HCT116 (cell line): Measurements from ENCODE around the gene EGFR. TPM values are rescaled to one million over a fixed set of nuclear protein-coding genes. Genes with fewer than 3 reads are reported as not detected.

Experiments used
- ATAC-seq: fragments of 200-7000 bp; cut with Tn5 transposase; 2 replicates; pipeline ENCODE4 v1.9.1; 2020; ENCODE audit warnings: mild to moderate bottlenecking, moderate library complexity
- BruUV-seq: library from RNA; stranded (reverse); fragments of 400-500 nt; replicated peaks from 2 replicates; lab custom pipeline; 2021; lab: Mats Ljungman, UMichigan
- CTCF ChIA-PET: fragments of 300-600 bp; sonication (Branson Sonifier 250); formaldehyde crosslinking; loops from one replicate; lab custom pipeline; 2021; ENCODE audit warnings: antibody characterized with exemption; lab: Charles Lee
- POLR2A ChIA-PET: fragments of 300-600, 350-600 bp; sonication (Branson Sonifier 250); formaldehyde crosslinking; loops from one replicate; lab custom pipeline; 2021; ENCODE audit warnings: antibody characterized with exemption; lab: Charles Lee
- RAD21 ChIA-PET, 2 experiments: fragments of 300-600 bp; sonication (Branson Sonifier 250); formaldehyde crosslinking; loops; one replicate each; lab custom pipeline; 2023; ENCODE audit warnings: low total read pairs in 2 of 2; ENCODE audit not compliant: uncharacterized antibody in 2 of 2, unreplicated experiment in 2 of 2, low non-redundant PET in 1 of 2; lab: Charles Lee
- DNase-seq: peaks from one replicate; pipeline ENCODE4 v3.0.0-alpha.2; 2010; ENCODE audit warnings: low read depth, low spot score
- H2AFZ ChIP-seq: fragments of 200-600 bp; shearing (Covaris generic), sonication (generic); 2 replicates; pipeline ENCODE4 v1.6.1; 2017; ENCODE audit warnings: low read depth, mixed run types, mixed read lengths, antibody characterized with exemption, low read length; ENCODE audit not compliant: poor library complexity, severe bottlenecking
- H3K27ac ChIP-seq: 2 replicates; pipeline ENCODE4 v1.5.1; 2012; ENCODE audit warnings: low read depth, low read length
- H3K27me3 ChIP-seq: fragments of 200-600 bp; sonication (generic); 2 replicates; pipeline ENCODE4 v1.6.1; 2016; ENCODE audit warnings: mixed run types, low read length, mixed read lengths; ENCODE audit not compliant: insufficient read depth
- H3K36me3 ChIP-seq, 2 experiments: fragments of 200-500 bp in 1 of 2; fragments of 200-600 bp in 1 of 2; sonication (Bioruptor generic) in 1 of 2; sonication (generic) in 1 of 2; 2 replicates each; pipeline versions ENCODE4 v1.5.1 to v1.6.1; 2014 to 2016; ENCODE audit warnings: low read length in 2 of 2, inconsistent platforms in 1 of 2, mixed read lengths in 1 of 2, mixed run types in 1 of 2; ENCODE audit not compliant: insufficient read depth in 2 of 2, control insufficient read depth in 1 of 2
- H3K4me1 ChIP-seq, 2 experiments: fragments of 200-600 bp in 1 of 2; sonication (generic) in 1 of 2; 2 replicates each; pipeline versions ENCODE4 v1.5.1 to v1.6.1; 2012 to 2017; ENCODE audit warnings: low read length in 2 of 2, inconsistent platforms in 1 of 2, mild to moderate bottlenecking in 1 of 2, mixed read lengths in 1 of 2, mixed run types in 1 of 2, moderate library complexity in 1 of 2; ENCODE audit not compliant: insufficient read depth in 2 of 2, control insufficient read depth in 1 of 2
- H3K4me2 ChIP-seq: fragments of 200-600 bp; sonication (generic); 2 replicates; pipeline ENCODE4 v1.6.1; 2017; ENCODE audit warnings: mixed run types, low read length, mixed read lengths
- H3K4me3 ChIP-seq, 2 experiments: fragments of 200-600 bp in 1 of 2; sonication (generic) in 1 of 2; replicated peaks in 1 of 2; 2 replicates each; pipeline ENCODE4 v1.5.1; 2011 to 2016; ENCODE audit warnings: low read length in 2 of 2, control low read depth in 1 of 2, low read depth in 1 of 2, mild to moderate bottlenecking in 1 of 2, mixed read lengths in 1 of 2, mixed run types in 1 of 2
- H3K79me2 ChIP-seq: fragments of 200-600 bp; sonication (generic); 2 replicates; pipeline ENCODE4 v1.6.1; 2017; ENCODE audit warnings: mild to moderate bottlenecking, mixed run types, low read length, moderate library complexity, mixed read lengths; ENCODE audit not compliant: insufficient read depth
- H3K9ac ChIP-seq: fragments of 200-600 bp; sonication (generic); 2 replicates; pipeline ENCODE4 v1.6.1; 2016; ENCODE audit warnings: low read length, mixed read lengths
- H3K9me2 ChIP-seq: fragments of 200-600 bp; sonication (generic), shearing (Covaris generic); 2 replicates; pipeline ENCODE4 v1.6.1; 2017; ENCODE audit warnings: mixed run types, mild to moderate bottlenecking, moderate library complexity; ENCODE audit not compliant: insufficient read depth
- H3K9me3 ChIP-seq, 2 experiments: fragments of 200-500 bp in 1 of 2; fragments of 200-600 bp in 1 of 2; sonication (Bioruptor generic) in 1 of 2; sonication (generic) in 1 of 2; 2 replicates each; pipeline ENCODE4 v1.6.1; 2014 to 2017; ENCODE audit warnings: low read length in 2 of 2, mixed read lengths in 2 of 2, inconsistent platforms in 1 of 2, low read depth in 1 of 2, mild to moderate bottlenecking in 1 of 2, mixed run types in 1 of 2, moderate library complexity in 1 of 2; ENCODE audit not compliant: control insufficient read depth in 1 of 2, insufficient read depth in 1 of 2
- H4K20me1 ChIP-seq: fragments of 200-600 bp; sonication (generic), shearing (Covaris generic); 2 replicates; pipeline ENCODE4 v1.6.1; 2017; ENCODE audit warnings: mixed run types, mild to moderate bottlenecking, moderate library complexity; ENCODE audit not compliant: insufficient read depth
- CBX3 ChIP-seq: IDR thresholded peaks from 2 replicates; pipeline ENCODE4 v1.6.1; 2012; ENCODE audit warnings: low read depth
- ELF1 ChIP-seq: IDR thresholded peaks from 2 replicates; pipeline ENCODE4 v1.6.1; 2012; ENCODE audit warnings: low read depth, borderline replicate concordance
- EZH2 ChIP-seq: fragments of 200-600 bp; sonication (generic); IDR thresholded peaks from 2 replicates; pipeline ENCODE4 v1.6.1; 2017; ENCODE audit warnings: antibody characterized with exemption, mixed run types
- EZH2phosphoT487 ChIP-seq: fragments of 200-600 bp; IDR thresholded peaks from 2 replicates; pipeline ENCODE4 v1.6.1; 2018; ENCODE audit warnings: antibody characterized with exemption, borderline replicate concordance
- FOSL1 ChIP-seq: IDR thresholded peaks from 2 replicates; pipeline ENCODE4 v1.6.1; 2012; ENCODE audit warnings: low read depth
- JUND ChIP-seq: IDR thresholded peaks from 2 replicates; pipeline ENCODE4 v1.6.1; 2012
- POLR2AphosphoS5 ChIP-seq: IDR thresholded peaks from 2 replicates; pipeline ENCODE4 v1.6.1; 2011; ENCODE audit warnings: mild to moderate bottlenecking, low read depth, low read length, moderate library complexity
- RAD21 ChIP-seq: IDR thresholded peaks from 2 replicates; pipeline ENCODE4 v1.6.1; 2012; ENCODE audit warnings: low read depth, mild to moderate bottlenecking
- SIN3A ChIP-seq: IDR thresholded peaks from 2 replicates; pipeline ENCODE4 v1.6.1; 2012; ENCODE audit warnings: low read depth
- SP1 ChIP-seq: IDR thresholded peaks from 2 replicates; pipeline ENCODE4 v1.6.1; 2012; ENCODE audit warnings: low read depth
- SRF ChIP-seq: IDR thresholded peaks from 2 replicates; pipeline ENCODE4 v1.6.1; 2012; ENCODE audit warnings: low read depth
- TCF7L2 ChIP-seq: IDR thresholded peaks from 2 replicates; pipeline ENCODE4 v1.7.0; 2011; ENCODE audit warnings: borderline replicate concordance, inconsistent platforms; ENCODE audit not compliant: insufficient read depth, insufficient read length; ENCODE audit errors: extremely low read depth
- YY1 ChIP-seq: IDR thresholded peaks from 2 replicates; pipeline ENCODE4 v1.6.1; 2011; ENCODE audit warnings: low read length, low read depth, moderate library complexity, mild to moderate bottlenecking; ENCODE audit not compliant: insufficient replicate concordance; ENCODE audit errors: extremely low read depth
- ZFX ChIP-seq: fragments of 450-650 bp; IDR thresholded peaks from 2 replicates; pipeline ENCODE4 v1.6.1; 2017
- ZNF274 ChIP-seq: fragments of 200-500 bp; sonication (Bioruptor generic); IDR thresholded peaks from 2 replicates; pipeline ENCODE4 v1.6.1; 2014; ENCODE audit warnings: mild to moderate bottlenecking, low read depth, low read length, inconsistent platforms
- intact Hi-C: fragments of 100-400 bp; cut with micrococcal nuclease; formaldehyde crosslinking; loops from 2 replicates; pipeline ENCODE4 v1.10.0; 2022
- total RNA-seq: library from RNA; stranded (reverse); gene quantifications from one replicate; pipeline ENCODE4 v1.2.1, GENCODE V29; 2021; ENCODE audit not compliant: unreplicated experiment
- TF ChIP-seq, protein P1 (sequence below): IDR thresholded peaks from 2 replicates; pipeline ENCODE4 v1.6.1; 2011; ENCODE audit warnings: mild to moderate bottlenecking, low read length, moderate library complexity; ENCODE audit not compliant: insufficient replicate concordance; ENCODE audit errors: extremely low read depth
- TF ChIP-seq, protein P2 (sequence below), 3 experiments: fragments of 200-600 bp in 1 of 3; sonication (generic) in 1 of 3; IDR thresholded peaks in 2 of 3; conservative IDR thresholded peaks in 1 of 3; 2 replicates each; pipeline ENCODE4 v1.5.1; 2012 to 2017; ENCODE audit warnings: low read depth in 2 of 3, low read length in 2 of 3, antibody characterized with exemption in 1 of 3, borderline replicate concordance in 1 of 3, control low read depth in 1 of 3, mild to moderate bottlenecking in 1 of 3, mixed read lengths in 1 of 3, mixed run types in 1 of 3, moderate library complexity in 1 of 3; ENCODE audit not compliant: insufficient read depth in 1 of 3
- TF ChIP-seq, protein P3 (sequence below): IDR thresholded peaks from 2 replicates; pipeline ENCODE4 v1.6.1; 2012
- TF ChIP-seq, protein P4 (sequence below): IDR thresholded peaks from 2 replicates; pipeline ENCODE4 v1.6.1; 2012

Gene EGFR
- total RNA-seq, 1 experiment from 2014 or later = 71.5 TPM

DNA sequence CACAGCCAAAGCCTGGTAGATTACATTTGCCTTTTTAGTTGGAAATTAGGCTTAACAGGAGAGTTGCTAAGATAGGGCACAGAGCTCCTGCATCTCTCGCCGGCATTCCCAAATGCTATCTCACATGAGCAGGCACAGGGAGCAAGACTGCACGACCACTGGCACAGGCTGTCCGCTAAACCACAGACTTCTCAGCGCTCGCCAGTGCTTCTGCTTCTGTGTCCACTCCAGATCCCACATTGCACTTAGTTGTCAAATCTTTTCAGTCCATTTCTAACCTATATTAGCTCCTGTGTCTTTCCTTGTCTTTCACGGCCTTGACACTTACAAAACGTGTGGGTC lies 138.9 kb downstream of the EGFR start:
- H2AFZ ChIP-seq = no peak overlapping the region
- ChIA-PET POLR2A (no interaction called here), CTCF (no interaction called here), RAD21 (no interaction called here)
- TF ChIP-seq CBX3 = no peak
- TF ChIP-seq SIN3A = no peak
- TF ChIP-seq ELF1 = no peak
- TF ChIP-seq, protein P1, sequence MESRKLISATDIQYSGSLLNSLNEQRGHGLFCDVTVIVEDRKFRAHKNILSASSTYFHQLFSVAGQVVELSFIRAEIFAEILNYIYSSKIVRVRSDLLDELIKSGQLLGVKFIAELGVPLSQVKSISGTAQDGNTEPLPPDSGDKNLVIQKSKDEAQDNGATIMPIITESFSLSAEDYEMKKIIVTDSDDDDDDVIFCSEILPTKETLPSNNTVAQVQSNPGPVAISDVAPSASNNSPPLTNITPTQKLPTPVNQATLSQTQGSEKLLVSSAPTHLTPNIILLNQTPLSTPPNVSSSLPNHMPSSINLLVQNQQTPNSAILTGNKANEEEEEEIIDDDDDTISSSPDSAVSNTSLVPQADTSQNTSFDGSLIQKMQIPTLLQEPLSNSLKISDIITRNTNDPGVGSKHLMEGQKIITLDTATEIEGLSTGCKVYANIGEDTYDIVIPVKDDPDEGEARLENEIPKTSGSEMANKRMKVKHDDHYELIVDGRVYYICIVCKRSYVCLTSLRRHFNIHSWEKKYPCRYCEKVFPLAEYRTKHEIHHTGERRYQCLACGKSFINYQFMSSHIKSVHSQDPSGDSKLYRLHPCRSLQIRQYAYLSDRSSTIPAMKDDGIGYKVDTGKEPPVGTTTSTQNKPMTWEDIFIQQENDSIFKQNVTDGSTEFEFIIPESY = no peak
- TF ChIP-seq RAD21 = no peak
- no peak for TF ChIP-seq SRF
- TF ChIP-seq EZH2phosphoT487 = no peak
- TF ChIP-seq, protein P2, sequence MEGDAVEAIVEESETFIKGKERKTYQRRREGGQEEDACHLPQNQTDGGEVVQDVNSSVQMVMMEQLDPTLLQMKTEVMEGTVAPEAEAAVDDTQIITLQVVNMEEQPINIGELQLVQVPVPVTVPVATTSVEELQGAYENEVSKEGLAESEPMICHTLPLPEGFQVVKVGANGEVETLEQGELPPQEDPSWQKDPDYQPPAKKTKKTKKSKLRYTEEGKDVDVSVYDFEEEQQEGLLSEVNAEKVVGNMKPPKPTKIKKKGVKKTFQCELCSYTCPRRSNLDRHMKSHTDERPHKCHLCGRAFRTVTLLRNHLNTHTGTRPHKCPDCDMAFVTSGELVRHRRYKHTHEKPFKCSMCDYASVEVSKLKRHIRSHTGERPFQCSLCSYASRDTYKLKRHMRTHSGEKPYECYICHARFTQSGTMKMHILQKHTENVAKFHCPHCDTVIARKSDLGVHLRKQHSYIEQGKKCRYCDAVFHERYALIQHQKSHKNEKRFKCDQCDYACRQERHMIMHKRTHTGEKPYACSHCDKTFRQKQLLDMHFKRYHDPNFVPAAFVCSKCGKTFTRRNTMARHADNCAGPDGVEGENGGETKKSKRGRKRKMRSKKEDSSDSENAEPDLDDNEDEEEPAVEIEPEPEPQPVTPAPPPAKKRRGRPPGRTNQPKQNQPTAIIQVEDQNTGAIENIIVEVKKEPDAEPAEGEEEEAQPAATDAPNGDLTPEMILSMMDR (IDR thresholded peaks at IDR 0.05 in 2 of 3, conservative IDR thresholded peaks at IDR 0.05 in 1 of 3; ENCODE audit: borderline replicate concordance in 1 of 3, insufficient read depth in 1 of 3, low read depth in 2 of 3, low read length in 2 of 3) = no peak
- TF ChIP-seq, protein P3, sequence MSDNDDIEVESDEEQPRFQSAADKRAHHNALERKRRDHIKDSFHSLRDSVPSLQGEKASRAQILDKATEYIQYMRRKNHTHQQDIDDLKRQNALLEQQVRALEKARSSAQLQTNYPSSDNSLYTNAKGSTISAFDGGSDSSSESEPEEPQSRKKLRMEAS = no peak
- TF ChIP-seq FOSL1 = no peak
- TF ChIP-seq POLR2AphosphoS5 = no peak
- TF ChIP-seq YY1 = no peak
- no peak for TF ChIP-seq TCF7L2
- TF ChIP-seq ZNF274 = no peak
- TF ChIP-seq JUND = no peak
- no peak for TF ChIP-seq SP1
- no peak for TF ChIP-seq EZH2
- TF ChIP-seq, protein P4, sequence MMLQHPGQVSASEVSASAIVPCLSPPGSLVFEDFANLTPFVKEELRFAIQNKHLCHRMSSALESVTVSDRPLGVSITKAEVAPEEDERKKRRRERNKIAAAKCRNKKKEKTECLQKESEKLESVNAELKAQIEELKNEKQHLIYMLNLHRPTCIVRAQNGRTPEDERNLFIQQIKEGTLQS = no peak
- no peak for TF ChIP-seq ZFX
- intact Hi-C loops = no loop called here
- no peak overlapping the region for H3K4me2 ChIP-seq
- no peak overlapping the region for H3K9ac ChIP-seq
- H3K4me3 ChIP-seq = no peak overlapping the region
- H3K4me1 ChIP-seq = no peaks in the 10 kb centered on the region
- no peak overlapping the region for H3K27ac ChIP-seq
- H3K36me3 ChIP-seq = peaks cover 30 to 60% of the 10 kb centered on the region in 2 experiments
- H3K9me2 ChIP-seq = no peaks in the 10 kb centered on the region
- DNase-seq = no peak
- ATAC-seq = no peak
- BruUV-seq = no TSS peak
- no peaks in the 10 kb centered on the region for H3K27me3 ChIP-seq
- H3K9me3 ChIP-seq = no peaks in the 10 kb centered on the region
- H4K20me1 ChIP-seq = no peaks in the 10 kb centered on the region
- no peaks in the 10 kb centered on the region for H3K79me2 ChIP-seq
